HG02759 (cell line): ENCODE results near the gene ISCA1.

ENCODE experiments used
- ATAC-seq: cut with Tn5 transposase; IDR thresholded peaks from one replicate; pipeline ENCODE4 v1.9.1; 2021; ENCODE audit warnings: mild to moderate bottlenecking, moderate library complexity; ENCODE audit not compliant: unreplicated experiment

The ISCA1 gene

DNA sequence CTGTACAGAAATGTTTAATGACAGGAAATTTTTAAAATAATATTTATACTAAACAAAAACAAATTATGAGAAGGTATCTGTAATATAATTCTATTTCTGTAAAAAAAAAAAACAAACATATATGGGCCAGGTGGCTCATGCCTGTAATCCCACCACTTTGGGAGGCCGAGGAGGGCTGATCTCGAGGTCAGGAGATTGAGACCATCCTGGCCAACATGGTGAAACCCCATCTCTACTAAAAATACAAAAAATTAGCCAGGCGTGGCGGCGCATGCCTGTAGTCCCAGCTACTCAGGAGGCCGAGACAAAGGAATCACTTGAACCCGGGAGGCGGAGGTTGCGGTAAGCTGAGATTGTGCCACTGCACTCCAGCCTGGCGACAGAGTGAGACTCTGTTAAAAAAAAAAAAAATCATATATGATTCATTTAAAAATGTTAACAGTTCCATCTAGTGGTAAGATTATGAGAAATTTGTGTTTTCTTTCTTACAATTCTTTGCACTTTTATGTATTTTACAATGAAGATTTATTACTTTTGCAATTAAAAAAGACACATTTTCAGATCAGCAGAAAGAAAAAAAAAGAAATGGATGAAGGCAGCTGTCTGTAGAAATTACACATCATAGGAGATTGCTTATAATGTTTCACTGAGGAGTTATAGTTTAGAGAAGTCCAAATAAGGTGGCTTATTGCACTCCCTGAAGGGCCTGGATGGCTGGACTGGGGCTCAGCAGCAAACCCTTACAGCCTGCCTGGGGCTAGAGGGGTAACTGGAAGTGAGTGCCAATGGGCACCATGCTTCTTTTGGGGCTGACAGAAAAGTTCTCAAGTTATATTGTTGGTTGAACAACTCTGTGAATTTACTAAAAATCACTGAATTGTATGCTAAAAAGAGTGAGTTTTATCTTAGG is 43.2 kb downstream of the ISCA1 start:
- no peak for ATAC-seq

- ATAC-seq, result no peak
These were observed 51.5 kb downstream of the ISCA1 start for GRCh38 chr9:86230858-86231257.

DNA sequence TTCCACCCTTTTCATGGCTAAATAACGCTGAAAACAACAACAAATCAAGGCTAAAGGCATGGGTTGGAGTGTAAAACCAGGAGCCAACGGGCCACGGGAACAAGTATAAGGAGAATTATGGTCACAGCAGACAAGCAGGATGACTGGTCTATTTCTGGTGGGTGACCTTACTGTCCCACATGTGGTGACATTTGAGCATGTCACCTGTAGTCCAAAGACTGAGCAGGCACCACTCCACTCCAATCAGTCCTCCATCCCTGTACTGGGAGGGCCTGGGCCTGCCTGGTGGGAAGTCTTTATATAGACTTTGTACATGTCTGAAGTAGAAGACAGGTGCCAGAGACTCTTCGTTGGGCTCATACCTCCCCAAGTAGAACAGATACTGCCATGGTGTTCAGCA is 59.7 kb downstream of the ISCA1 start:
- ATAC-seq, result no peak

DNA sequence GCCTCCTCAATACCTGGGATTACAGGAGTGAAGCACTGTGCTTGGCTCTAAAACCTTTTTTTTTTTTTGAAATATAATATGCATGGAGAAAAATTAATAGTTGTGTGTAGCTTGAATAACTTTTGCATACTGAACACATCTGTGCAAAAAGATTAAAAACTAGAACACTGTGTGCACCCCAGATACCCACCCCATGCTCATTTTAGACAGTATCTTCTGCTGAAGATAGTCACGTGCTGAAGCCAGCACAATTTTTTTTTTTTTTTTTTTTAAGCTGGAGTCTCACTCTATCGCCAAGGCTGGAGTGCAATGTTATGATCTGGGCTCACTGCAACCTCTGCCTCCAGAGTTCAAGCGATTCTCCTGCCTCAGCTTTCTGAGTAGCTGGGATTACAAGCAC is 62.7 kb downstream of the ISCA1 start:
- ATAC-seq, result no peak

GRCh38 chr9:86217076-86217755 is 65.1 kb downstream of the ISCA1 start:
- no peak for ATAC-seq
